ENCODE results near the gene IRF2. TPM values are rescaled to one million over a fixed set of nuclear protein-coding genes. Genes with fewer than 3 reads are reported as not detected.

IRF2 gene
- 22.0 and 32.2 TPM in 2 replicates for total RNA-seq

DNA sequence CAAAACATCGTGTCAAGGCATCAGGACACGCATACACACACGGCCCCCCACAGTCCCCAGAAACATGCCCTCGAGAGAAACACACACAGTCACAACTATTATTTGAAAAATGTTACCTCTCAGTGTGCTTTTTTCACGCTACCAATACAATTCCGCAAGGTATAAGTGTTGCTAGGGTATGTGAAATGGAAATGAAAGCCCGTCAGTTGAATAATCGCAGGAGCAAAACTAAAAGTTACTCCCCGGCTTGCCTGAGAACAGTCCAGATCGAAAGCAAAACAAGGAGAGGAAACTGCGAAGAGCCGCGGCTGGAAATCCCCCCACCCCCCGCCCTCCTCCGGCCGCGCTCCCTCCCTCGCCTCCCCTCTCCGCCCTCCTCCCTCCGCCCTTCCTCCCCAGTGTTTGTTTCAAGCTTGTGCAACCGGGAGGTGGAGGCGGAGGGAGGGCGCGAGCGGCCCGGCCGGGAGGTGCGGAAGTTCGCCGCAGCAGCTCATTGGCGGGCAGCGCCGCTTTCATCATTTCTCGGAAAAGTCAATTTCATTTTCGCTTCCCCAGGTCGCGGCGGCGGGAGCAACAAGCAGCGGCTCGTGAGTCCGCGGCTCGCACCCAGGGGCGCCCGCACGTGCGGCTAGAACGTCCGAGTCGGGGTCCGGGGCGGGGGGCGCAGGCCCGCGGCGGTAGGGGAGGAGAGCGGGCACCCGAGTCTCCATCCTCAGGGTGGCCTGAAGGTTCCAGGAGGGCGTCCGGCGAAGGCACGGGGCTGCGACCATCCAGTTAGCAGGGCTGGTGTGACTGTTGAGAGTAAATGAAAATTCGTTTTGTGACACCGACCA, at the start of gene IRF2:
Gene IRF2, minus strand, starts transcription at position 288 of the 833 bp plus-strand sequence. CDS start 45,486 bp downstream, outside the sequence.

Other genes with a start within 250 kb of the IRF2 start
- gene CASP3, start 174.9 kb upstream of the IRF2 start, total RNA-seq = 31.1 and 46.1 TPM in 2 replicates
- gene PRIMPOL, start 175.2 kb upstream of the IRF2 start, total RNA-seq = 8.2 and 8.5 TPM in 2 replicates